HG02840 (cell line): Measurements from ENCODE around the gene EPHA7.

Experiments used
- ATAC-seq: cut with Tn5 transposase; IDR thresholded peaks from one replicate; pipeline ENCODE4 v1.9.1; 2021; ENCODE audit warnings: mild to moderate bottlenecking, moderate library complexity, moderate number of reproducible peaks; ENCODE audit not compliant: unreplicated experiment, low FRiP score

The EPHA7 gene

DNA sequence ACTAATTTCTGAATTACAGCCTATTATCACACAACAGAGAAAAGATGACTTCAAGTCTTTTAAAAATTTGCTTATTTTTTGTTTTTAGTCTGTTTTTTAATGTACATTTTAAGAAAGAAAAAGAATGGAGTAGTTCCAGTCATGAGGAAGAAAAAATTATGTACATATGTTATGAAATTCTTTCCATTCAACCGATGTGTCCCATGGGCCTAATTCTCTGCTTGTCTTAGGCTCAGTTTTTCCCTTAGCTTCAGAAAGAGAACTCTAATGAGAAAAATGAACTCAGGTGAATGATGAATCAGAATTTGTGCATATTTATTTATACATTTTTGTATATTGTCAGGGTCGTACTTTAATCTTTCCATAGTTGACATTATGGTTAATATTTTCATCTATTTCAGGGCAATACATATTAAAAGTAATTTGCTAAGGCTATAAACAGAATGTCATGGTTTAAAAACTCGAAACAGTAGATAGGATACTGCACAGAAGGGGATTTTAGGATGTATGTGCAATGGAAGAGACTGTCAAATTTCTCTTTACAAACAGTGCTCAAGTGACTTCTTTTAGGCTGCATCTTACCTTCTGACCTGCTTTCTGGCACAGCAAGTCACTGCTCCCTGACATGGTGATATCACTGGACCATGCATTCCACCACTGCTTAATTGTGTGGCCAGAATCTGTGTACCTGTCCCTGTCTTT is 153.1 kb downstream of the EPHA7 start:
- ATAC-seq = no peak

DNA sequence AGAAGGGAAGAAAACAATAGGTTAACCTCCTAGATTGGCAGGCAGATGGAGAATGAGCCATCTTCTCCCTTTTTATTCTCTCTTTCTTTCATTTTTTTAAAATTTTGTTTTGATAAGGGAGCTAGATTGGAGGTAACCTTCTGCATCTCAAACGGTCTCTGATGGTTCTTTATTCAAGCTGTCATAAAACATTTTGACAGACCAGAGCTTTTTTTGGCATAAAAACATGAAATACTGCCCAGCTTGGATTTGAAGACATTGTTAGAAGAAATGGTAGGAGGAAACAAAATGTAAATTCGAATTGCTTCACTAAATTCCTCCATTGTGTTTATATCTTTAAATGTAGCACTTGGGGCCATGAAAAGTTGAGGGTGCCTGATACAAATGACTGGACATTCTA is 158.5 kb downstream of the EPHA7 start:
- no peak for ATAC-seq

DNA sequence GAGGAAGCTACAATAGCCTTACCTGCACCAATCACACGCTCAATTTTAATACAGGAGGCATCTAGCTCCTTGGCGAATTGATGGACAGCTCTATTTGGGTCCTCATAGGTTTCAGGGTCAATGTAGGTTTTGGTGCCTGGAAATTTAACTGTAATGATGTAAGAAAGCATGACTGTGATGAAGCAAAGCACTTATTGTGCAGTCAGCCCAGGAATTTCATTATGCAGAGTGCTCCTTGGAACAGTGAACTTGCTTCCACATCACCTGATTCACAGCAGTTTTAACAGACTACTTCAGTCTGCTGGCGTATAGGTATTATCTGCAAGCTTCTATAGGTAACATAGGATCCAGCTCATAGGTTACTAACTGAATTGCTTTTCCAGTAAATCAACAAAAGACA is 160.0 kb downstream of the EPHA7 start:
- no peak for ATAC-seq

DNA sequence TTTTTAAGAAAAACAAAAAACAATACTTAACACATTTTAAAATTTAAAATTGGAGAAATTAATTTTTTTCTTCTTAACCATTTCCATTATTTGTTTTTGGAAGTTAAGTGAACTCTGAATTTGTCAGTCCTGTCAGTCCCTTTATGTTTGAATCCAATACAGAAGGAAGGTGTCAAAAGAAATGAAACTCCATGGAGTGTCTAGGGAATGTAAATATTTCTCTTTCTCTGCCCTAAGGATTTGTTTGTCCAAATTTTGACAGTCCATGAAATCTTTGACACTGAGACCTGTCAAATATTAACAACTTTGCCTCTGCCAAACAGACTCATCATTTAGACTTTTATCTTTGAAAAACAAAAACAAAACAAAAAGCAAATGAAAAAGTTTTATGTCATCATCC is 166.4 kb downstream of the EPHA7 start:
- no peak for ATAC-seq

DNA sequence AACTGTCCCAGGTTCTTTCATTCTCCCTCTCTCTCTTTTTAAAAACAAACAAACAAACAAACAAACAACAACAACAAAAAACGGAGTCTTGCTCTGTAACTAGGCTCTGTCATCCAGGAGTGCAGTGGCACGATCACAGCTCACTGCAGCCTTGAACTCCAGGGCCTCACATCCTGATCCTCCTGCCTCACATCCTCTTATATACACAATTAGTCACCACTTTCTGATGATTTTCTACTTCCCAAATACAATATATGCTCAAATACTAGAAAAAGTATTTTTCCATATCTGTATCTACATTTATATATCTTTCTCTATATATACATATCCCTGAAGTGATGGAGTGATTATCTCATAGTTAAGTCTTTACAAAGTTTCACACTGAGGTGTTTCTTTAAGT is 170.7 kb downstream of the EPHA7 start:
- no peak for ATAC-seq

DNA sequence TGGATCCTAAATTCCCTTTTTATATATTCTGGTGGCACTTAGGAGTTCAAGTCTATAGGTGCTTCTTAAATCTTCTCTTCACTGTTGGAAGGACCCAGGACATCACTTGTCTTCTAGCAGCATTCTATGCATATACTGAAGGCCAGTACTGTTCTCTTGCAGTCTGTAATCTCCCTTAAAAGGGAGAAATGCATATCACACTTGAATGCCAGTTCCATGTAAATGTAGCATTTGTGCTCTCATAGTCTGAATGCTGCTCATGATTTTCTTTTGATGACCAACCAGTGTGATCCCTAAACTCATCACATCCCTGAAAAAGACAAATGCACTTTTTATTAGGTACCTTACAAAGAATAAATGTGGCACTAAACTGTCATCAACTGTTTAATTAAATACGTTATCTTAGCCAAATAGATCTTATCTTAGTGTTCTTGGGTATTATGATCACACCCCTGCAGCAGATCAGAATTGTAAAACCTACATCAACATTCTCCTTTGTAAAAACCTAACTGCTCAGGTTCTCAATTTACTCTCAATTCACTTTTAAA is 176.1 kb downstream of the EPHA7 start:
- ATAC-seq = no peak

DNA sequence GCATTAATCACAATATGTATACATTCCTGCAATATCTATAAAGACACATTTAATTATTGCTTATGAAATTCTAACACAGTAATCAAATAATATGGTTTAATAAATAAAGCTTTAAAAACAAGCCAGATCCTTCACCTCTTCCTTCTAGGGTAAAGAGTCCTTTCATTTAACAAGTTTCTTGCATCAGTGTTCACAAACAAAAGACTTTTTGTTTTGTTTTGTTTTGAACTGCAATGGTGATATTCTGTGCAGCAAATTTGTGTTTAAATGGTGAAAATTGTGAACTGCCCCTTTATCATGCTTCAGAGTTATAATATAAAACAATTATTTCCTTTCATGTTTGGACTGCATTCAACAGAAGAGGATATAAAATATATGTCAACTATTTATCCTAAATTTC is 177.3 kb downstream of the EPHA7 start:
- no peak for ATAC-seq

DNA sequence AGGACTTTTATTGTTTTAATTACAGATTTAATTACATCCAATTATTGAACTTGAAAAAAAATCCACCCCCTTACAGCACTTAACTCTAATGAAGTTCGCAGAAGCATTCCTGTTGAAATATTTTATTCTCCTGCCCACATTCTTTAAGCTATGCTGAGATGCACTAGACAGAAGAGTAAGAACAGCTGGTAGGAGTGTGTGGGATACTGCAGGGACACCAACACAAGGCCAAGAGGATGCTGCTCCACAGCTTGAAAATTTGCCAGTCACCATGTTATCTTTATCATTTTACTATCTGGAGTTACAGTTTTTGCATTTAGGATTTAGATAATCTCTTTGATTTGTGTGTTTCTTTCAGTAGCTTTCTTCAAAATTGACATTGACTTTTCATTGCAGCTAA is 180.7 kb downstream of the EPHA7 start:
- no peak for ATAC-seq

DNA sequence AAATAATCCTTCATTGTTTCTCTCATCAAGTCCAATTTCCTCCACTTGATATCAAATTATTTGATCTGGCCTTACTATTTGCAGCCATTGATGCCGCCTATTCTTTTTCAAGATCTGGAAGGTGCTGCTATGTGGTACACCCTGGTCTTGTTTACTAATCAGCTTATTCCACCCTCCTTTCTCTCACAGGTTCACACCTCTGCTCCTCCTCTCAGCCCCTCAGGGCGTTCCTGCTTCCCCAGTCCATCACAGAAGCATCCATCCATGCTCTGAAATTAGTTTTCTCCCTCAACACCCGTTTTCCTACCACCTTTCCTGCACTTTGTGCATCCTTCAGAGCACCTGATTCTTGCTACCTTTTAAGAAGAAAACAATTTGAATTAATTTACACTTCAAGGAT is 183.6 kb downstream of the EPHA7 start:
- no peak for ATAC-seq

DNA sequence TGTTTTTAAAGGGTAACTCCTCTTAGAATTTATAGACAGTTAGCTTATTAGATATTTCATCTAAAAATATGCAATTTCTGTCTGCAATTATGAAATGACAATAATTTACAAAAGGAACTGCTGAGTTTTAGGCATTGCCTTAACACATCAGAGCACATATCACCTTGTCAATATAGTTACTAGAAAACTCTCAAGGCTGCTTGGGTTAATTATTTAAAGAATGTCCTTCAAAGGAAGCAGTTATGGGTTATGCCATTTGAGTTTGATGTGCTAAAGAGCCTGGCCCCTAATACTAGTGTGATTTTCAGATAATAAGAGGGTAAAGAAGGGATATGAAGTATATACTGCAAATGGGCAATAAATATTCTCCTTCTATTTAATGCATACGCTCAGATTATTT is 192.5 kb downstream of the EPHA7 start:
- ATAC-seq = no peak

DNA sequence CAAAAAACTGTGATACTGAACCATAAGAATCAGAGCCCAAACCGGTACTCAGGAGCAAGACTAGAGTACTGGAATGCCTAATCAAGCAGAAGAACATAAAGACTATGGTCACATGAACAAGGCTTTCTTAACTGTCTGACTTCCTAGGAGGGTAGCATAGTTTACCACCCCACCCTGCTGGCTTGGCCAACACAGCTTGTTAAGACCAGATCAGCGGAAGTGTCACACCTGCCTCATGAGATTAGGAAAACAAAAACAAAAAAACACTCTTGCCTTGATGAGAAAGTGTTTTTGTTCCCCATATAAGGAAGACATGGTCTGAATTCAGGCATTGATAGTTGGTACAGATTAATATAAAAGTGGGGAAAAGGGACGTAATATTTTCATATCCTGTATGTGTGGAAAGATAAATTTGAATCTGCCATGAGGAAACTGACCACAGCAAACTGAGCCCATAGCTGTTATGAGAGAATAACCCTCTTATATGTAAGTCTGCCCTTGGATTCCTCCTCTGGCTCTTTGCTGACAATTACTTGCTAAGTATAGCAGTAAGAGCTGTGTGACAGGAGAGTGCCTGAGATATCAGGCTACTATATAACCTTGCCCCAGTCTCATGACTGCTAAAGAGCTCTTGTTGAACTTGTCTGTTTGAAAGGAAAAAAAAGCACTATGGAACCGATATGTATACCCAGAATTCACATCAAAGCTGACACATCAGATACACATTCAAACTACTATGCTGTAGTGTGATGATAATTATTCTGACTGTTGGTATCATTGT is 197.1 kb downstream of the EPHA7 start:
- ATAC-seq = no peak

DNA sequence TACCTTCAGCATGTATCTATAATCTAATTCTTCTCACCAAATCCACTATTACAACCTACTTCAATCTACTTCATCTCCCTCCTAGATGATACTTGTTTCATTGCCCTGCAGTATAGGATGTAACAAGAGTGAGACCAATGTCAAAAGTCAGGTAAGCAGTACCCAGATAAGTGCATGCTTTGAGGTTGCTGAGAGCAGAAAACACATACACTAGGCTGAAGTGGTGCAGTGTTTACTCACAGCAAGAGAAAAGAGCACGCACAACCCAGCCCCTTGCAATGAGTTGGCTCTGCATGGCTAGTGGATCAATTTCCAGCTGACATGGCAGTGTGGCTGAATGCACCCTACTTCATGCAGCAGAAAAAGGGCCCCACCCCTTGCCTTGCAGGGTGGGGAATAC is 199.9 kb downstream of the EPHA7 start:
- no peak for ATAC-seq

DNA sequence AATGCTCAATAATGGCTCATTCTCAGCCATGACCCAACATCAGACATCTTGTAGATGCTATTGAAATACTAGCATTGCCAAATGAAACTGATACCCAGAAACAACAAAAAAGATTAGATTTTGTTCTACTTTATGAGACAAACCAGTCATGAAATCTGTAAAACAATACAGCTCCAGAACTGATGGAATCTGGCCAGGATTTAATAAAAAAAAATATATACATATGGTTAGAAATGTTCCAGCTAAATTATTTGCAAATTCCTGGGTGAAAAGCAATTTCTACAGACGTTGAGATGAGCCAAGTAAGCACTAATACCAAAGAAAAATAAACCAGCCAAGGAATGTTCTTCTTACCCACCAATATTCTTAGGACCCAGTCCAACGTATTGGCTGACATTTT is 201.3 kb downstream of the EPHA7 start:
- ATAC-seq = no peak

DNA sequence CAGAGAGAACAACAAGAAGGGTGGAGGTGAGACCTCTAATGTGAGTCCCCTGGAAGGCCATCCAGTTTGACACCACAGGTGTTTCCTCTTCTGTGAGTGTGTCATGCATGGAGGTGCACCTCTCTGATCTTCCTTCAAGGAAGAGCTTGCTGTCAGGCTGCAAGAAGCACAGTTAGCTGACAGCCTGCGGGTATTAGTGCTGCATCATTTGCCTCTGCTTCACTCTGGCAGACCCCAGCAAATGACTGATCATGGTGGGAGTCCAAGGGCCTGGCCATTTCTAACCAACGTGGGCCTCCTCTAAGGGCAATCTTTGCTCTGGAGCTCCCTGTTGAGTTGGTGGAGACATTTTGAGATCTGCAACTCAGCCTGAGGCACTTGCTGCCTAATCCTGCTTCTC is 206.3 kb downstream of the EPHA7 start:
- no peak for ATAC-seq

DNA sequence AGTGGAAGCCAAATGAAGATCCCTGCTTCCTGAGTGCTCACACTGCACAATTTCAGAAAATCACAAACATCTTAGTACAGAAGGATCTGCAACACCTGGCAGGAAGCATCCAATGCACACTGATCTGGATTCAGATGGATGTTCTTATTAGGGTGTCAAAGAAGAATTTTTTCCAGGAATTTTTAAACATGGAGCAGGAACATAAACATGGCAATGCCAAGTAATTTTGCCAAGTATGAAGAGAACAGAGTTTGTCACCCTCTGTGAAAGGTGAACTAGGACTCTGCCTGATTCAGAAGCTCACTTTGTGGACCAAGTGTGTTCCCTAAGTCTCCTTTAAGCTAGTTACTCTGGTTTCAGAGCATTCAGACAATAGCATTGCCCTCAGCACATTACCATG is 208.5 kb downstream of the EPHA7 start:
- ATAC-seq = no peak

DNA sequence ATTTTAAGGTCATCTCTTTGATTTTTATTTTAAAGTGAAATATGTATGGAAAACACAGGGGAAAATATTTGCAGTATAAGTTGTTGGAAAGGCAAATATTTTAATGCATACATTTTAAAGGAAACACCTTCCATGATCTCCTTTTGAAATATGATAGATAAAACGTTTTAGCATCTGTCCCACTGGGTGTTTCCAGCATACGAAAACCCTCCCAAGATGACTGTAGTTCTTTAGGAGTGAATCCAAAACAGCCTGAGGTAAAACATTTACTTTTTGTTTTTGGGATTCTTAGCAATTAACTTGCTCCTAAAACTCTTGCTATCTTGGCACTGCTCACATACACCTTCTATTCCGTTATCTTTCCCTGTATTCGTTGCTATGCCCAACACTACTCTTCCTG is 210.0 kb downstream of the EPHA7 start:
- ATAC-seq = no peak

DNA sequence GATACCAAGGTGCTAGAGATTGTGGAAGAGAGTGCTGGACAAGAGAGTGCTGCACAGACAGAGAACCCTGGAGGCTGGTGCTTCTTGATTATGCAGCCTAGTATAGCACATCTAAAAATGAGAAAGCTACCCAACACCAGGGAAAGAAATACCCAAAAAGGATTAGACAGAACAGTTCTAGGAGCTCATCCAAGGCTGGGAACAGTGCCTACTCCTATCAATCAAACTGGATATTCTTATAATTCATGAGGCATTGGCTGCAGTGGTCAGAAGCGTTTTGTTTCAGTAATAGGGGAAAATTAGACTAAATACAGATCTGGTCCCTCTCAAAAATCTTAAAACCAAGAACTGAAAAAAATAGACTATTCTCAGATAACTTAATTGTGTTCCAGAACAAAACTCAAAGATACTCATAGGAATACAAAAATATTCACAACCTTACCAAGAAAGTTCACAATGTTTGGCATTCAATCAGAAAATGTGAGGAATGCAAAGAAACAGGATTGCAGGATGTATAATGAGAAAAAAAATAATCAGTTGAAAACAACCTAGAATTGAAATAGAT is 222.9 kb downstream of the EPHA7 start:
- ATAC-seq = no peak

DNA sequence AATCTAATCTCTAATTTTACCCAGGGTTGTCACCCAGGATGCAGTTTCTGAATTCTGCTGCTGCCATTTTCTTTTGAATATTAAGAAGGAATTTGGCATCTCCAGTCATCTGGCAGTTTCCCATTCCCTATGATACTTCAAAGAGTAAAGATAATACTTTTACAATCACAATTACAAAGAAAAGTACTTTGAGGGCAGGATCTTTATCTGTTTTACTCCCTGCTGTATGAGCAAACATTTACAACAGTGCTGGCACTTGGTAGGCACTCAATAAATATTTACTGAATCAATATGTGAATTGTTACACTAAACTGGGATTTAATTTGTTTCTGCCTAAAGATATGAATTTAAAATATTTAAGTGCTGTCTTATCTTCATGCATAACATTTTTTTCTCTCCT is 224.9 kb downstream of the EPHA7 start:
- no peak for ATAC-seq

DNA sequence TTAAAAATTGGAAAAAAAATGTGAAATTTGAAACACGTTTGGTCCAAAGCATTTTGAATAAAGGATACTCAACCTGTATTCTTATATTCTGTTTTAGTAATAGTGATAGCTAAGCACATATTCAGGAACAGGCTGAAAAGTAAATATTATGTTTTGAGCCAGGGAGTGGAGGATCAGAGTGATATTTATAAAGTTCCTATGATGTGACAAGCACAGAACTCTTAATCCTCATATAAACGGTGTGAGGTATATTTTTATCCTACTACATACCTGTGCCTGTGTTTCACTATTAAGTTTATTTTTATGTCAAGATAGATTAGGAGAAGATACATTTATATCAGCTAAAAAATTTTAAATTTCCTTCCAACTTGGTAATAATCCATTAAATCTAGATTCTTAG is 225.5 kb downstream of the EPHA7 start:
- ATAC-seq = no peak
